Spinal cord (tissue), 10 donors: ENCODE results near the gene FAM222A. TPM values are rescaled to one million over a fixed set of nuclear protein-coding genes. Genes with fewer than 3 reads are reported as not detected.

Experiments
- DNase-seq, 6 donors: peaks; one replicate each; pipeline versions ENCODE4 v3.0.0 to v3.0.0-alpha.2; 2013 to 2015; ENCODE audit warnings: low spot score in 6 of 6, low read depth in 4 of 6
- H3K27ac ChIP-seq: one replicate; pipeline ENCODE4 v1.5.1; 2013; ENCODE audit warnings: low read depth, low read length, control low read depth
- H3K27me3 ChIP-seq: one replicate; pipeline ENCODE4 v1.6.1; 2013; ENCODE audit warnings: low read length; ENCODE audit not compliant: control insufficient read depth, insufficient read depth
- H3K36me3 ChIP-seq: one replicate; pipeline ENCODE4 v1.6.1; 2013; ENCODE audit warnings: low read length; ENCODE audit not compliant: control insufficient read depth, insufficient read depth
- H3K4me1 ChIP-seq: one replicate; pipeline ENCODE4 v1.6.1; 2013; ENCODE audit warnings: low read length; ENCODE audit not compliant: control insufficient read depth, insufficient read depth
- H3K4me3 ChIP-seq: one replicate; pipeline ENCODE4 v1.5.1; 2013; ENCODE audit warnings: low read depth, low read length, control low read depth
- H3K9me3 ChIP-seq: one replicate; pipeline ENCODE4 v1.6.1; 2013; ENCODE audit warnings: low read length; ENCODE audit not compliant: control insufficient read depth, insufficient read depth
- WGBS: methylation state at CpG from one replicate; pipeline ENCODE4 v1.1.5; 2013; ENCODE audit warnings: missing lambda C conversion rate; ENCODE audit not compliant: insufficient coverage; 5-methylcytosine and 5-hydroxymethylcytosine counted together
- polyA plus RNA-seq, 2 donors: library from polyadenylated mRNA; unstranded; fragments of 120-200 nt; gene quantifications; one replicate each; pipeline ENCODE4 v1.2.1, GENCODE V29; 2013; ENCODE audit not compliant: insufficient read length in 2 of 2
- total RNA-seq, 2 donors: library from RNA; depleted of rRNA in 1 of 2; stranded (reverse); fragments of 120-200 nt in 1 of 2; fragments of >200 nt in 1 of 2; gene quantifications; one replicate each; pipeline versions ENCODE4 v1.2.3 to v1.2.4, GENCODE V29; 2013 to 2014
- donor health status: healthy.

Gene FAM222A
- total and polyA plus RNA-seq, 4 donors = 5.2 to 25.0 (median 14.6) TPM

DNA sequence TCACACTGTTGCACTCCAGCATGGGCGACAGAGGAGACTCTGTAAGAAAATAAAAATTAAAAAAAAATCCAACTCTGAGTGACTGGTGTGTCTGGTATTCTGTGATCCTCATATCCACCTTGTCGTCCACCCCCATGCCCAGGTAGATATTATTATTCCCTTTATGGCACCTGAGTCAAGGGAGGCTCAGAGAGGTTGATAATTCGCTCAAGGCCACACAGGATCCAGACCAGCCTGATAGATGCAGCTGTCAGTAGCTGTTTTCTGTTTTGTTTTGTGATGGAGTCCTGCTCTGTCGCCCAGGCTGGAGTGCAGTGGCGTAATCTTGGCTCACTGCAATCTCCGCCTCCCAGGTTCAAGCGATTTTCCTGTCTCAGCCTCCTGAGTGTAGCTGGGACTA, 14.8 kb upstream of the FAM222A start:
- Histone ChIP-seq H3K9me3 (no peaks in the 10 kb centered on the region), H3K36me3 (no peaks in the 10 kb centered on the region), H3K4me3 (no peak overlapping the region), H3K27ac (no peak overlapping the region), H3K4me1 (peaks cover 11% of the 10 kb centered on the region), H3K27me3 (no peaks in the 10 kb centered on the region)
- no CpG with 5 or more reads among the region's 7 CpGs for WGBS
- DNase-seq = no peak

DNA sequence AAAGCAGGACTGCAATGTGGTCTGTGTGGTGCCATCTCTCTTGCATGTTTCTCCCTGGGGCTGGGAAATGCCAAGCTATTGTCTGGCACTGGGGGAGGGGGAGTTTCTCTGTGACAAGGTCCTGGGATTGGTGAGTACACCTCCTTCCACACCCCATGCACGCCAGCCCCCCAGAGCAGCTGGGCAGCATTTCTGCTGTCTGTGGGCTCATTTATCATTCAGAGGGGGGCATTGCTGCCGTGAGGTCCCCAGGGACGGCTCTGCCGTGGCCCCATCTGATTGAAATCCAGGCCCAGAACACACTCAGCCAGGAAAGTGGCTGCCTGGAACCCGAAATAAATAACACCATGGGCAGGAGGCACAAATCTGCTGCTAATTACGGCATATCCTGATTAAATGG, 12.6 kb upstream of the FAM222A start:
- no peaks in the 10 kb centered on the region for H3K36me3 ChIP-seq
- peaks cover 3% of the 10 kb centered on the region for H3K4me1 ChIP-seq
- DNase-seq = peak in 1 of 6 donors; percentile 58
- 5% methylated on average over 4 of the region's 6 CpGs for WGBS
- no peak overlapping the region for H3K4me3 ChIP-seq
- H3K27ac ChIP-seq = no peak overlapping the region
- no peaks in the 10 kb centered on the region for H3K27me3 ChIP-seq
- no peaks in the 10 kb centered on the region for H3K9me3 ChIP-seq

DNA sequence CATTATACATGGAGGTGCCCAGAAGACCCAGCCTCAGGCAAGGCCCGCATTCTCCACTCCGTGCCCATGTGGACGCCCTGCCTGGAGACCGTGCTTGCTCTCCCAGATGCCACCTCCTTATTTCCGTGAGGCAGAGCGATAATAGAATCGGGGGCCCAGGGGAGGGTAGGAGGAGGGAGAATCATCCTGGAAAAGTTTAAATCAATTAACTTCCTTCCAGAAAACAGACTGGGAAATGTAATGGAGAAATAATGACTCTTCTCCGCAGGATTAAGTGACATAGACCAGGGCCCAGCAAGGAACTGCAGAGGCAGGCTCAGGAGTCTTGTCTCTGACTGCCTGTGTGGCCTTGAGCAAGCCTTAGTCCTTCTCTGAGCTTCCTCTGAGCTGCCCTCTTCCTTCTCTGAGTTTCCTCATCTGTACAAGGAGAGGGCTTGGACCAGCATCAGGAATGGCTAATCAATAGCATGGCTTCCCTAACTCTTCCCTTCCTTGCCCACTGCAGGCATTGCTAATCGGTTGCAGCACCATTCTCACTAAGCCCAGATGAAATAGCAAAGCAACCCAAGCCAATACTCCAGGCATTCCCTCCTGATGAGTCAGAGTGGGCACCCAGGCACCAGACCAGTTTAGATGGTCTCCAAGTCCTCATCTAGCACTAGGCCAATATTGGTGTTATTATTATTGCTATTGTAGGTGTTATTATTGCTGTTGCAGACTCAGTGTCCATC, 11.3 kb upstream of the FAM222A start:
- Histone ChIP-seq H3K27me3 (no peaks in the 10 kb centered on the region), H3K27ac (no peak overlapping the region), H3K4me1 (peaks cover 8% of the 10 kb centered on the region), H3K4me3 (no peak overlapping the region), H3K9me3 (no peaks in the 10 kb centered on the region), H3K36me3 (no peaks in the 10 kb centered on the region)
- WGBS = 71% methylated on average over 1 of the region's 9 CpGs
- no peak for DNase-seq

DNA sequence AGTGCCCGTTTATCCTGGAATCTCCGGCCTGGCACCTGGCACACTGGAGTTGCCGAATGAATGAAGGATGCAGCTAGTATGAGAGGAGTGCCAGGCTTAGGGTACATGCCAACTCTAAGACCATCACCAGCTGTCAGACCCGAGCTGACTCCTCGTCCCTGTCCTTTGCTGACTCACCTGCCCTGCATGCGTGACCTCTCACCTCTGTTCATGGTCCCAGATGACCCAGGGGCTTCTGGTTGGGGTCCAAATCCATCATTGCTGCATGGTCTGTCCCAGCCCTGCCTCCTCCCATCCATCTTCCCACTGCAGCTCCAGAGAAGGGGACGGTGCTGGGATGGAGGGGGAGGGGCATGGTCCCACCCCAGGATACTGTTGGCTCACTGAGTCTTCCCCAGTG, 9.9 kb upstream of the FAM222A start:
- 63% methylated on average over 6 of the region's 7 CpGs for WGBS
- peaks cover 11% of the 10 kb centered on the region for H3K4me1 ChIP-seq
- no peaks in the 10 kb centered on the region for H3K27me3 ChIP-seq
- no peak overlapping the region for H3K4me3 ChIP-seq
- no peak for DNase-seq
- H3K36me3 ChIP-seq = no peaks in the 10 kb centered on the region
- H3K27ac ChIP-seq = no peak overlapping the region
- H3K9me3 ChIP-seq = no peaks in the 10 kb centered on the region

DNA sequence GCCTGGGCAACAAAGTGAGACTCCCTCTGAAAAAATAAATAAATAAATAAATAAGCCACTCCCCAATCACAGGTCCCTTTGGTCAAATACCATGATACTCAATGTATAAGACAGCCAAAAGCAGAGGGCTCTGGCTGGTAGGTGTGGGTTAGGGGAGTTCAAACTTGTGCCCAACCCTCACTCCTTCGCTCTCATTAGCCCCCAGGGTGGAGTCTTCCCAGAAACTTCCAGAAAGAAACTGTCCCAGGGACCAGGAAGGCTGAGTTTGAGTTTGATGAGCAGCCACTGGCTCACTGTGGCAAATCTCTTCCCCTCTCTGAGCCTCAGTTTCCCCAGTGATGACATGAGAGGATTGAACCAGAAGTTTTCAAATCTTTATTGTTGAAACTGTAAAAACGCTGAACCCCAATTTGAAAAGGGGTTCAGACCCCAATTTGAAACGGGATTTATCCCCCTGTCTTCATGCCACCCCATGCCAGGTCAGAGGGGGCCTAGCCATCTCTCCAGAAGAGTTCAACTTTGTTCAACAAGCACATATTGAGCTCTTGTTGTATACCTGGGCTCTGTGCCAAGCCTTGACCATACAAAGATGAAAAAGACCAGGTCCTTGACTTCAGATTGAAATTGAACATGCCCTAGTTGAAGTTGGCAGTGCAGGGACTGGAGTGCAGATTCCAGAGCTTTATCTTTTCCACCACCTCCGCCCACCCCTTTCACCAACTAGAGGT, 9.1 kb upstream of the FAM222A start:
- no peak for DNase-seq

DNA sequence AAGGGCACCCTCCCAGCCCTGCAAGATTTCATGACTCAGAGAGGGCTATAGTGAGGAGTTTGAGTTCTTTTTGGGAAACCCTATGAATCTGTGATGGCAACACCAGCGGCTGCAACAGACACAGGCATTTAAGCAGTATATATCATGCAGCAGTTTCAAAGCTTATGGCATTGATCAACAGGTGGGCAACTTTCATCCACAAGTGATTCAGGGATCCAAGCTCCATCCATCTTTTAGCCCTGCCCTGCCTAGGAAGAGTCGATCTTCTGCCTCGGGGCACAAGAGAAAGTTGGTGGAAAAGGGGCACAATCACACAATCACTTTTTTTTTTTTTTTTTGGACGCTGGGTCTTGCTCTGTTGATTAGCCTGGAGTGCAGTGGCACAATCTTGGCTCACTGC, 8.3 kb upstream of the FAM222A start:
- WGBS = 83% methylated on average over 1 of the region's 4 CpGs
- DNase-seq = no peak

More for the DNA sequence above, 9.1 kb upstream of the FAM222A start:
- Histone ChIP-seq H3K4me1 (peaks cover 16% of the 10 kb centered on the region), H3K27me3 (no peaks in the 10 kb centered on the region), H3K4me3 (no peak overlapping the region), H3K9me3 (no peaks in the 10 kb centered on the region), H3K27ac (no peak overlapping the region), H3K36me3 (no peaks in the 10 kb centered on the region)
- WGBS = 75% methylated on average over 2 of the region's 4 CpGs

DNA sequence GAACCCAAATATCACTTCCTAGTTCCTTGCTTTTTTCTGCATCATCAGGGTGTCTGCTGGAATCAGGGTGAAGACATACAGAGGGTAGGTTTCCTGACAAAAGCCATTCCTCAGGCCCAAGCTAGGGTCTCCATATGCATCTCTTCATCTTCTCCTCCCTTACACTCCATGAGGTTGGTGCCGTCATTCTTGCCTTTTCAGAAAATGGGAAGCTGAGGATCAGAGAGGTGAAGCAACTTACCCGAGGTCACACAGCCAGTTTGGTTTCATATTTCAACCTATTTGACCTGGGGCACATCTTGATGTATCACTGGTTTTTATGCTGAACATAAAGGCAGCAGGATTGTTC, 7.3 kb upstream of the FAM222A start:
- Histone ChIP-seq H3K27me3 (peaks cover 5% of the 10 kb centered on the region), H3K4me1 (peaks cover 17% of the 10 kb centered on the region), H3K9me3 (no peaks in the 10 kb centered on the region), H3K36me3 (no peaks in the 10 kb centered on the region), H3K27ac (no peak overlapping the region), H3K4me3 (no peak overlapping the region)
- no peak for DNase-seq
- 100% methylated on average over 1 of the region's 2 CpGs for WGBS

More for the DNA sequence above, 8.3 kb upstream of the FAM222A start:
- H3K4me1 ChIP-seq = peaks cover 17% of the 10 kb centered on the region
- no peaks in the 10 kb centered on the region for H3K36me3 ChIP-seq
- no peaks in the 10 kb centered on the region for H3K9me3 ChIP-seq
- no peak overlapping the region for H3K27ac ChIP-seq
- no peak overlapping the region for H3K4me3 ChIP-seq
- H3K27me3 ChIP-seq = no peaks in the 10 kb centered on the region

DNA sequence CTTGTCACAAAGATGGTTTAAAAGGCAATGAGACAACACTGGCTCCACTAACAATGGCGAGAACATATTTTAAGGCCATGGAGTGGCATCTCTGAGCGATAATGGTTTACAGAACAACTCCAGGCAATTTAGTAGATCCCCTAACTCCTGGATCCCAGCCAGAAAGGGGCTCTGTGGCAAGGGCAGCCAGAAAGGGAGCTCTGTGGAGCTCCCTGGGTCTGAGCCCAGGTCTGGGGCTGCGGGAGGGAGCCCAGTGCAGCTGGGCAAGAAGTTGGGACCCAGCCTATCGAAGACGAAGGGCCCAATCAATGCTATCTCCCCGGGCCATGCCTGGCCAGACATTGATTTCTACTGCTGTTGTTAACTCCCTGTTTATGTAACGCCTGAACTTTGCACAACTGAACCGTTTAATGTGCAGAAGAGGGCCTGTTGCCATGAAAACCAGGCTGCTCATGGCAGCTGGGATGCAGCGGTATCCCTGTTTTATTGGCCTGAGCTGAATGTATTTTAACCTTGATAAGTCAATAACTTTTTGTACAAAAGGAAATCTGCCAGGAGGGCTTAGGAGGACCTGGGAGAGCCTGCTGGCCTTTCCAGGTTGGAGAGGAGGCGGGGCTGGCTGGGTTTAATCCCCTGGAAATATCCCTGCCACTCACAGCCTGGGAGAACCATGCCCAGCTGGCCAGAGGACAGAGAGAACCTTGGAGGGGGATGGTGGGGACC, 6.7 kb upstream of the FAM222A start:
- Histone ChIP-seq H3K4me3 (no peak overlapping the region), H3K36me3 (no peaks in the 10 kb centered on the region), H3K9me3 (no peaks in the 10 kb centered on the region), H3K27me3 (peaks cover 10% of the 10 kb centered on the region), H3K27ac (no peak overlapping the region), H3K4me1 (peaks cover 18% of the 10 kb centered on the region)
- WGBS = 23% methylated on average over 9 of the region's 10 CpGs
- peak in 2 of 6 donors; percentile 70 to 75 for DNase-seq

DNA sequence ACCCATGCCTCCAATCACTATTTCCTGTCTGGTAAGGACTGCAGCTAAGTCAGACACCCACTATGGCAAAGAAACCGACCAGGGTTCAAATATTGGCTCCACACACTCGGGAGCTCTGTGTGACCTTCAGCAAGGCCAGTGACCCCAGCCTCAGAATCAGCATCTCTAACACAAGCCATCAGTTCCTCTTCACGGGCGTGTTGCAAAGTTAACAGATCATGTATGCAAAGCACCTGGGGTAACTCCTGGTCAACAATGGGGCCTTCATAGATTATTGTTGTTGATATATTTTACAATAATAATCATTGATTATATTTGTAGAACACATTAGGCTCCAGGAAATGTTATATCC, 6.2 kb upstream of the FAM222A start:
- DNase-seq = no peak
- no peak overlapping the region for H3K27ac ChIP-seq
- H3K4me1 ChIP-seq = peaks cover 23% of the 10 kb centered on the region
- no peaks in the 10 kb centered on the region for H3K9me3 ChIP-seq
- H3K27me3 ChIP-seq = peaks cover 16% of the 10 kb centered on the region
- 34% methylated on average over 2 of the region's 4 CpGs for WGBS
- H3K36me3 ChIP-seq = no peaks in the 10 kb centered on the region
- no peak overlapping the region for H3K4me3 ChIP-seq
